Central memory CD8-positive, alpha-beta T cell (primary cell): ENCODE results near the gene LRRC74A.
"Not testable (repeated sequence)": the region's sequence is repeated elsewhere in the genome, so short reads cannot be mapped to it uniquely, and the experiment has no call there.

Experiments
- ATAC-seq: fragments of 150-1000 bp; cut with Tn5 transposase; replicated peaks from 2 replicates; pipeline ENCODE4 v1.10.0; 2022; ENCODE audit warnings: mild to moderate bottlenecking, moderate FRiP score, moderate number of reproducible peaks; ENCODE audit not compliant: poor library complexity, severe bottlenecking; ENCODE audit errors: extremely low read depth
- DNase-seq, 2 donors: peaks; one replicate each; pipeline ENCODE4 v3.0.0; 2021; ENCODE audit warnings: low spot score in 2 of 2
- H3K27ac Mint-ChIP-seq: one replicate; pipeline ENCODE4 v1.8.0; 2022; ENCODE audit warnings: low read depth, mild to moderate bottlenecking, moderate library complexity, mixed read lengths
- H3K27me3 Mint-ChIP-seq: one replicate; pipeline ENCODE4 v1.8.0; 2022; ENCODE audit warnings: mixed read lengths
- H3K36me3 Mint-ChIP-seq: one replicate; pipeline ENCODE4 v1.8.0; 2022; ENCODE audit warnings: mild to moderate bottlenecking, moderate library complexity, mixed read lengths; ENCODE audit not compliant: insufficient read depth
- H3K4me1 Mint-ChIP-seq: one replicate; pipeline ENCODE4 v1.8.0; 2022; ENCODE audit warnings: mixed read lengths
- H3K4me3 Mint-ChIP-seq: one replicate; pipeline ENCODE4 v1.8.0; 2022; ENCODE audit warnings: mild to moderate bottlenecking, moderate library complexity, mixed read lengths
- H3K9me3 Mint-ChIP-seq: one replicate; pipeline ENCODE4 v1.8.0; 2022; ENCODE audit warnings: mixed read lengths

Gene LRRC74A

GRCh38 chr14:76910371-76910890 lies 84.2 kb downstream of the LRRC74A start:
- H3K27ac Mint-ChIP-seq = no peak overlapping the region
- H3K4me1 Mint-ChIP-seq = peaks cover 14% of the 10 kb centered on the region
- H3K27me3 Mint-ChIP-seq = no peaks in the 10 kb centered on the region
- DNase-seq (no peak), ATAC-seq (no peak)
- H3K9me3 Mint-ChIP-seq = no peaks in the 10 kb centered on the region
- H3K36me3 Mint-ChIP-seq = no peaks in the 10 kb centered on the region
- no peak overlapping the region for H3K4me3 Mint-ChIP-seq

- no peaks in the 10 kb centered on the region for H3K36me3 Mint-ChIP-seq
- no peaks in the 10 kb centered on the region for H3K9me3 Mint-ChIP-seq
- ATAC-seq = no peak
- no peaks in the 10 kb centered on the region for H3K27me3 Mint-ChIP-seq
- no peak for DNase-seq
- H3K4me3 Mint-ChIP-seq = no peak overlapping the region
- no peak overlapping the region for H3K27ac Mint-ChIP-seq
- H3K4me1 Mint-ChIP-seq = peaks cover 14% of the 10 kb centered on the region
Observed at GRCh38 chr14:76911473-76911872, 85.3 kb downstream of the LRRC74A start.

GRCh38 chr14:76914533-76915081 lies 88.4 kb downstream of the LRRC74A start:
- H3K27me3 Mint-ChIP-seq, H3K4me1 Mint-ChIP-seq, H3K9me3 Mint-ChIP-seq, H3K4me3 Mint-ChIP-seq, ATAC-seq, DNase-seq, H3K27ac Mint-ChIP-seq, H3K36me3 Mint-ChIP-seq: not testable (repeated sequence)

- Mint-ChIP-seq H3K27ac (no peak overlapping the region), H3K4me1 (peaks cover 5% of the 10 kb centered on the region)
- no peak for DNase-seq
Observed at GRCh38 chr14:76916040-76916715, 90.0 kb downstream of the LRRC74A start.

GRCh38 chr14:76917158-76917596 lies 91.0 kb downstream of the LRRC74A start:
- DNase-seq = no peak
- Mint-ChIP-seq H3K4me3 (no peak overlapping the region), H3K27me3 (no peaks in the 10 kb centered on the region), H3K27ac (no peak overlapping the region), H3K4me1 (peaks cover 5% of the 10 kb centered on the region), H3K36me3 (no peaks in the 10 kb centered on the region), H3K9me3 (no peaks in the 10 kb centered on the region)
- no peak for ATAC-seq

More at GRCh38 chr14:76916040-76916715, 90.0 kb downstream of the LRRC74A start:
- H3K4me3 Mint-ChIP-seq = no peak overlapping the region
- no peaks in the 10 kb centered on the region for H3K36me3 Mint-ChIP-seq
- no peaks in the 10 kb centered on the region for H3K27me3 Mint-ChIP-seq
- H3K9me3 Mint-ChIP-seq = no peaks in the 10 kb centered on the region
- no peak for ATAC-seq

- Mint-ChIP-seq H3K4me3 (no peak overlapping the region), H3K27ac (no peak overlapping the region), H3K27me3 (no peaks in the 10 kb centered on the region), H3K4me1 (peaks cover 5% of the 10 kb centered on the region), H3K9me3 (no peaks in the 10 kb centered on the region), H3K36me3 (no peaks in the 10 kb centered on the region)
- DNase-seq = no peak
- no peak for ATAC-seq
Observed at GRCh38 chr14:76917745-76918255, 91.6 kb downstream of the LRRC74A start.

- Mint-ChIP-seq H3K36me3 (no peaks in the 10 kb centered on the region), H3K4me1 (peaks cover 5% of the 10 kb centered on the region), H3K27me3 (no peaks in the 10 kb centered on the region), H3K27ac (no peak overlapping the region), H3K4me3 (no peak overlapping the region), H3K9me3 (no peaks in the 10 kb centered on the region)
- DNase-seq (no peak), ATAC-seq (no peak)
Observed at GRCh38 chr14:76918256-76918781, 92.1 kb downstream of the LRRC74A start.

GRCh38 chr14:76918782-76919394 lies 92.7 kb downstream of the LRRC74A start:
- no peak overlapping the region for H3K4me3 Mint-ChIP-seq
- H3K4me1 Mint-ChIP-seq = no peaks in the 10 kb centered on the region
- ATAC-seq = no peak
- no peaks in the 10 kb centered on the region for H3K27me3 Mint-ChIP-seq
- no peaks in the 10 kb centered on the region for H3K36me3 Mint-ChIP-seq
- DNase-seq = no peak
- H3K9me3 Mint-ChIP-seq = no peaks in the 10 kb centered on the region
- no peak overlapping the region for H3K27ac Mint-ChIP-seq
